ENCODE measurements around the gene ZNF708. TPM values are rescaled to one million over a fixed set of nuclear protein-coding genes. Genes with fewer than 3 reads are reported as not detected.

ZNF708 gene
- total and polyA plus RNA-seq, 9 of the 15 experiments (the other 6 are each of a cell fraction or from before 2014, with no cell fraction given), result 2.9 to 11.9 (median 6.7) TPM

- TF ChIP-seq, protein P1, sequence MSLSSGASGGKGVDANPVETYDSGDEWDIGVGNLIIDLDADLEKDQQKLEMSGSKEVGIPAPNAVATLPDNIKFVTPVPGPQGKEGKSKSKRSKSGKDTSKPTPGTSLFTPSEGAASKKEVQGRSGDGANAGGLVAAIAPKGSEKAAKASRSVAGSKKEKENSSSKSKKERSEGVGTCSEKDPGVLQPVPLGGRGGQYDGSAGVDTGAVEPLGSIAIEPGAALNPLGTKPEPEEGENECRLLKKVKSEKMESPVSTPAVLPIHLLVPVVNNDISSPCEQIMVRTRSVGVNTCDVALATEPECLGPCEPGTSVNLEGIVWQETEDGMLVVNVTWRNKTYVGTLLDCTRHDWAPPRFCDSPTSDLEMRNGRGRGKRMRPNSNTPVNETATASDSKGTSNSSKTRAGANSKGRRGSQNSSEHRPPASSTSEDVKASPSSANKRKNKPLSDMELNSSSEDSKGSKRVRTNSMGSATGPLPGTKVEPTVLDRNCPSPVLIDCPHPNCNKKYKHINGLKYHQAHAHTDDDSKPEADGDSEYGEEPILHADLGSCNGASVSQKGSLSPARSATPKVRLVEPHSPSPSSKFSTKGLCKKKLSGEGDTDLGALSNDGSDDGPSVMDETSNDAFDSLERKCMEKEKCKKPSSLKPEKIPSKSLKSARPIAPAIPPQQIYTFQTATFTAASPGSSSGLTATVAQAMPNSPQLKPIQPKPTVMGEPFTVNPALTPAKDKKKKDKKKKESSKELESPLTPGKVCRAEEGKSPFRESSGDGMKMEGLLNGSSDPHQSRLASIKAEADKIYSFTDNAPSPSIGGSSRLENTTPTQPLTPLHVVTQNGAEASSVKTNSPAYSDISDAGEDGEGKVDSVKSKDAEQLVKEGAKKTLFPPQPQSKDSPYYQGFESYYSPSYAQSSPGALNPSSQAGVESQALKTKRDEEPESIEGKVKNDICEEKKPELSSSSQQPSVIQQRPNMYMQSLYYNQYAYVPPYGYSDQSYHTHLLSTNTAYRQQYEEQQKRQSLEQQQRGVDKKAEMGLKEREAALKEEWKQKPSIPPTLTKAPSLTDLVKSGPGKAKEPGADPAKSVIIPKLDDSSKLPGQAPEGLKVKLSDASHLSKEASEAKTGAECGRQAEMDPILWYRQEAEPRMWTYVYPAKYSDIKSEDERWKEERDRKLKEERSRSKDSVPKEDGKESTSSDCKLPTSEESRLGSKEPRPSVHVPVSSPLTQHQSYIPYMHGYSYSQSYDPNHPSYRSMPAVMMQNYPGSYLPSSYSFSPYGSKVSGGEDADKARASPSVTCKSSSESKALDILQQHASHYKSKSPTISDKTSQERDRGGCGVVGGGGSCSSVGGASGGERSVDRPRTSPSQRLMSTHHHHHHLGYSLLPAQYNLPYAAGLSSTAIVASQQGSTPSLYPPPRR (CRISPR knock-in tag; IDR thresholded peaks at IDR 0.05; ENCODE audit: borderline replicate concordance), result no peak
- peak; percentile 82; the same call in 1 of the 2 replicates for TF ChIP-seq TEAD2 (tag; IDR thresholded peaks at IDR 0.05)
- no peak for TF ChIP-seq ZBTB11 (CRISPR knock-in tag; IDR thresholded peaks at IDR 0.05)
- TF ChIP-seq ZNF175 (CRISPR knock-in tag; IDR thresholded peaks at IDR 0.05; ENCODE audit: low read depth), result no peak
- TF ChIP-seq TBL1XR1 (IDR thresholded peaks at IDR 0.05; ENCODE audit: low read length in 2 of 2), result no peak
- peak; percentile 52 to 92 (median 86) for TF ChIP-seq CTCF (IDR thresholded peaks at IDR 0.05 in 2 of 3, conservative IDR thresholded peaks at IDR 0.05 in 1 of 3; ENCODE audit: insufficient read depth in 2 of 3, low read depth in 1 of 3, low read length in 3 of 3)
- no peak for TF ChIP-seq ZNF407 (IDR thresholded peaks at IDR 0.05; ENCODE audit: low read depth)
Measured at GRCh38 chr19:21256722-21257121, 72.5 kb downstream of the ZNF708 start (continued).

All from K562 (cell line).